H1 (cell line): ENCODE results near the gene SRF. TPM values are rescaled to one million over a fixed set of nuclear protein-coding genes. Genes with fewer than 3 reads are reported as not detected.

Experiments
- CTCF ChIA-PET: fragments of 300-600 bp; sonication (Branson Sonifier 250); formaldehyde crosslinking; loops from one replicate; lab custom pipeline; 2021; ENCODE audit not compliant: partially characterized antibody; lab: Charles Lee
- POLR2A ChIA-PET: fragments of 300-600 bp; sonication (Branson Sonifier 250); formaldehyde crosslinking; loops from one replicate; lab custom pipeline; 2021; ENCODE audit warnings: inconsistent platforms; ENCODE audit not compliant: partially characterized antibody; lab: Charles Lee
- DNase-seq, 2 experiments: peaks; one replicate each; pipeline versions ENCODE4 v3.0.0 to v3.0.0-alpha.2; 2010 to 2022; ENCODE audit warnings: low spot score in 2 of 2, low read depth in 1 of 2, mixed read lengths in 1 of 2
- FAIRE-seq: peaks from 2 replicates; lab custom pipeline; 2011; peaks lifted over from hg19 to GRCh38; lab: Jason Lieb, UNC
- H2AFZ ChIP-seq: 2 replicates; pipeline ENCODE4 v1.8.1; 2012; ENCODE audit warnings: low read length, inconsistent platforms
- H2AK5ac ChIP-seq: 2 replicates; pipeline ENCODE4 v1.6.1; 2013; ENCODE audit warnings: low read depth, low read length
- H2BK120ac ChIP-seq: replicated peaks from 2 replicates; pipeline ENCODE3; 2013; ENCODE audit warnings: low read depth, low read length, inconsistent platforms
- H2BK12ac ChIP-seq: 2 replicates; pipeline ENCODE4 v1.6.1; 2013; ENCODE audit warnings: low read depth, low read length
- H2BK15ac ChIP-seq: 2 replicates; pipeline ENCODE4 v1.6.1; 2013; ENCODE audit warnings: low read length
- H2BK20ac ChIP-seq: 2 replicates; pipeline ENCODE4 v1.6.1; 2013; ENCODE audit warnings: low read length
- H2BK5ac ChIP-seq: 2 replicates; pipeline ENCODE4 v1.6.1; 2013; ENCODE audit warnings: low read depth, low read length
- H3K14ac ChIP-seq: 2 replicates; pipeline ENCODE4 v1.6.1; 2013; ENCODE audit warnings: inconsistent platforms; ENCODE audit not compliant: insufficient read length
- H3K18ac ChIP-seq: 2 replicates; pipeline ENCODE4 v1.6.1; 2013; ENCODE audit warnings: low read length; ENCODE audit errors: extremely low read depth
- H3K23ac ChIP-seq: 2 replicates; pipeline ENCODE4 v1.6.1; 2013; ENCODE audit warnings: inconsistent platforms; ENCODE audit not compliant: insufficient read length
- H3K23me2 ChIP-seq: 2 replicates; pipeline ENCODE4 v1.6.1; 2013; ENCODE audit warnings: low read depth, low read length
- H3K27ac ChIP-seq: 2 replicates; pipeline ENCODE4 v1.6.1; 2011; ENCODE audit warnings: low read depth, low read length, inconsistent platforms
- H3K27me3 ChIP-seq, 4 experiments: replicated peaks in 1 of 4; 1 replicate in 1 of 4; 2 replicates in 3 of 4; pipeline versions ENCODE4 v1.6.1 to v1.8.1; 2011 to 2013; ENCODE audit warnings: low read length in 3 of 4, mild to moderate bottlenecking in 3 of 4, inconsistent platforms in 2 of 4, mixed read lengths in 2 of 4, moderate library complexity in 1 of 4; ENCODE audit not compliant: control insufficient read depth in 3 of 4, insufficient read depth in 3 of 4; ENCODE audit errors: extremely low read depth in 1 of 4
- H3K36me3 ChIP-seq, 4 experiments: 2 replicates each; pipeline versions ENCODE4 v1.6.1 to v1.8.1; 2011 to 2013; ENCODE audit warnings: mild to moderate bottlenecking in 4 of 4, low read length in 3 of 4, moderate library complexity in 2 of 4, control low read depth in 1 of 4, inconsistent platforms in 1 of 4; ENCODE audit not compliant: insufficient read depth in 4 of 4, control insufficient read depth in 2 of 4
- H3K4ac ChIP-seq: replicated peaks from 2 replicates; pipeline ENCODE3; 2013; ENCODE audit warnings: low read length, low read depth, mixed read lengths, inconsistent platforms; ENCODE audit not compliant: insufficient read length
- H3K4me1 ChIP-seq, 4 experiments: replicated peaks in 1 of 4; 1 replicate in 1 of 4; 2 replicates in 3 of 4; pipeline versions ENCODE4 v1.6.1 to v1.8.1; 2011 to 2013; ENCODE audit warnings: low read length in 3 of 4, inconsistent platforms in 2 of 4, mixed read lengths in 1 of 4; ENCODE audit not compliant: insufficient read depth in 4 of 4, control insufficient read depth in 3 of 4
- H3K4me2 ChIP-seq, 2 experiments: 2 replicates each; pipeline versions ENCODE4 v1.6.1 to v1.8.1; 2011 to 2013; ENCODE audit warnings: low read depth in 2 of 2, low read length in 2 of 2, control low read depth in 1 of 2, inconsistent platforms in 1 of 2, mild to moderate bottlenecking in 1 of 2; ENCODE audit not compliant: insufficient read depth in 1 of 2
- H3K4me3 ChIP-seq, 4 experiments: fragments of 200-600, 300-600 bp in 1 of 4; sonication (generic), shearing (Covaris generic), sonication (Bioruptor Twin) in 1 of 4; 2 replicates each; pipeline versions ENCODE4 v1.5.1 to v1.8.1; 2011 to 2016; ENCODE audit warnings: low read length in 4 of 4, low read depth in 3 of 4, control low read depth in 2 of 4, inconsistent platforms in 2 of 4, mild to moderate bottlenecking in 2 of 4, mixed read lengths in 1 of 4, moderate library complexity in 1 of 4; ENCODE audit not compliant: insufficient read depth in 2 of 4; ENCODE audit errors: extremely low read depth in 1 of 4
- H3K56ac ChIP-seq: replicated peaks from 2 replicates; pipeline ENCODE3; 2013; ENCODE audit warnings: low read depth, mild to moderate bottlenecking, mixed read lengths, low read length, inconsistent platforms; ENCODE audit not compliant: insufficient read length
- H3K79me1 ChIP-seq: 2 replicates; pipeline ENCODE4 v1.6.1; 2013; ENCODE audit warnings: low read depth, low read length, control low read depth
- H3K79me2 ChIP-seq, 2 experiments: 2 replicates each; pipeline versions ENCODE4 v1.6.1 to v1.8.1; 2012 to 2013; ENCODE audit warnings: low read length in 2 of 2, mild to moderate bottlenecking in 2 of 2, inconsistent platforms in 1 of 2; ENCODE audit not compliant: insufficient read depth in 2 of 2, control insufficient read depth in 1 of 2
- H3K9ac ChIP-seq, 4 experiments: replicated peaks in 1 of 4; 1 replicate in 1 of 4; 2 replicates in 3 of 4; pipeline versions ENCODE4 v1.6.1 to v1.8.1; 2011 to 2013; ENCODE audit warnings: low read depth in 3 of 4, low read length in 3 of 4, control low read depth in 2 of 4, mild to moderate bottlenecking in 2 of 4, moderate library complexity in 2 of 4, inconsistent platforms in 1 of 4; ENCODE audit errors: extremely low read depth in 1 of 4
- H3K9me3 ChIP-seq, 2 experiments: 2 replicates each; pipeline versions ENCODE4 v1.6.1 to v1.8.1; 2012 to 2013; ENCODE audit warnings: mild to moderate bottlenecking in 2 of 2, moderate library complexity in 2 of 2, control low read depth in 1 of 2, inconsistent platforms in 1 of 2, low read depth in 1 of 2, low read length in 1 of 2, mixed read lengths in 1 of 2; ENCODE audit not compliant: insufficient read depth in 2 of 2
- H4K20me1 ChIP-seq, 2 experiments: replicated peaks in 1 of 2; 2 replicates each; pipeline versions ENCODE3 to v1.8.1; 2011 to 2013; ENCODE audit warnings: inconsistent platforms in 2 of 2, low read length in 2 of 2, mild to moderate bottlenecking in 1 of 2; ENCODE audit not compliant: insufficient read depth in 2 of 2, control insufficient read depth in 1 of 2
- H4K5ac ChIP-seq: 2 replicates; pipeline ENCODE4 v1.6.1; 2013; ENCODE audit warnings: low read length, low read depth, mixed read lengths, inconsistent platforms; ENCODE audit not compliant: insufficient read length
- H4K8ac ChIP-seq: 2 replicates; pipeline ENCODE4 v1.8.0; 2013; ENCODE audit warnings: mild to moderate bottlenecking, moderate library complexity, low read length, inconsistent platforms; ENCODE audit not compliant: insufficient read depth; ENCODE audit errors: extremely low read depth
- H4K91ac ChIP-seq: replicated peaks from 2 replicates; pipeline ENCODE3; 2013; ENCODE audit warnings: low read length, mixed read lengths, inconsistent platforms; ENCODE audit not compliant: insufficient read length
- ASH2L ChIP-seq: fragments of 200-600, 300-600 bp; sonication (generic); IDR thresholded peaks from one replicate; pipeline ENCODE4 v1.7.1; 2017; ENCODE audit warnings: low read length
- CEBPB ChIP-seq: IDR thresholded peaks from 2 replicates; pipeline ENCODE4 v1.6.1; 2012; ENCODE audit warnings: low read depth, low read length
- GABPA ChIP-seq: IDR thresholded peaks from 2 replicates; pipeline ENCODE4 v1.6.1; 2011; ENCODE audit warnings: mild to moderate bottlenecking, low read length, moderate library complexity, borderline replicate concordance; ENCODE audit not compliant: insufficient read depth
- HDAC2 ChIP-seq, 2 experiments: fragments of 300-600 bp in 1 of 2; sonication (generic) in 1 of 2; IDR thresholded peaks; 2 replicates each; pipeline ENCODE4 v1.6.1; 2011 to 2012; ENCODE audit warnings: low read depth in 2 of 2, low read length in 2 of 2, mild to moderate bottlenecking in 2 of 2, moderate library complexity in 2 of 2, borderline replicate concordance in 1 of 2, inconsistent platforms in 1 of 2
- JUND ChIP-seq: IDR thresholded peaks from 2 replicates; pipeline ENCODE4 v1.6.1; 2011; ENCODE audit warnings: mild to moderate bottlenecking, improper control_type of control experiment, low read length
- POLR2A ChIP-seq, 2 experiments: IDR thresholded peaks; 1 replicate in 1 of 2; 2 replicates in 1 of 2; pipeline ENCODE4 v1.6.1; 2011; ENCODE audit warnings: low read depth in 2 of 2, low read length in 2 of 2, mild to moderate bottlenecking in 2 of 2; ENCODE audit errors: control extremely low read depth in 1 of 2
- RAD21 ChIP-seq, 2 experiments: IDR thresholded peaks in 1 of 2; conservative IDR thresholded peaks in 1 of 2; 2 replicates each; pipeline ENCODE4 v1.6.1; 2011; ENCODE audit warnings: low read depth in 2 of 2, low read length in 2 of 2, improper control_type of control experiment in 1 of 2, inconsistent platforms in 1 of 2, mild to moderate bottlenecking in 1 of 2, moderate library complexity in 1 of 2
- SIRT6 ChIP-seq: IDR thresholded peaks from one replicate; pipeline ENCODE4 v1.7.1; 2012; ENCODE audit warnings: low read length, inconsistent platforms
- SP1 ChIP-seq: IDR thresholded peaks from 2 replicates; pipeline ENCODE4 v1.6.1; 2011; ENCODE audit warnings: low read depth, low read length
- TAF7 ChIP-seq: optimal IDR thresholded peaks from 2 replicates; pipeline ENCODE3; 2011; ENCODE audit warnings: low read depth, mild to moderate bottlenecking, inconsistent platforms, low read length, moderate library complexity, borderline replicate concordance
- WGBS, 2 experiments: shearing (Covaris generic) in 1 of 2; methylation state at CpG; one replicate each; pipeline versions ENCODE4 v1.1.6 to v1.1.7; 2013 to 2015; ENCODE audit warnings: low lambda C conversion rate in 2 of 2, mixed read lengths in 2 of 2, inconsistent platforms in 1 of 2, low coverage in 1 of 2, missing lambda C conversion rate in 1 of 2; ENCODE audit not compliant: insufficient replicate concordance in 2 of 2, insufficient coverage in 1 of 2, insufficient read length in 1 of 2; ENCODE audit errors: extremely low coverage in 1 of 2, missing lambda C conversion rate in 1 of 2; 5-methylcytosine and 5-hydroxymethylcytosine counted together
- polyA plus RNA-seq, 7 experiments: library from polyadenylated mRNA; depleted of rRNA in 3 of 7; stranded (reverse) in 5 of 7; unstranded in 2 of 7; fragments of >200 nt in 5 of 7; fragments of 200-250 nt in 2 of 7; gene quantifications; 1 replicate in 5 of 7; 2 replicates in 1 of 7; 4 replicates in 1 of 7; pipeline versions ENCODE4 v1.2.1 to v1.2.3, GENCODE V29; 2011 to 2013; ENCODE audit warnings: missing spikeins in 2 of 7, mixed read lengths in 2 of 7
- total RNA-seq: library from RNA; stranded (reverse); fragmentation: NEBNext Ultra II Directional; extraction: Animal tissue kit (Norgen Biotek cat#: 25700); gene quantifications from 2 replicates; pipeline ENCODE4 v1.2.1, GENCODE V29; 2021

SRF gene
- total and polyA plus RNA-seq, 2 of the 8 experiments (the other 6 are each of a cell fraction or from before 2014, with no cell fraction given): 49.0 to 69.5 TPM

DNA sequence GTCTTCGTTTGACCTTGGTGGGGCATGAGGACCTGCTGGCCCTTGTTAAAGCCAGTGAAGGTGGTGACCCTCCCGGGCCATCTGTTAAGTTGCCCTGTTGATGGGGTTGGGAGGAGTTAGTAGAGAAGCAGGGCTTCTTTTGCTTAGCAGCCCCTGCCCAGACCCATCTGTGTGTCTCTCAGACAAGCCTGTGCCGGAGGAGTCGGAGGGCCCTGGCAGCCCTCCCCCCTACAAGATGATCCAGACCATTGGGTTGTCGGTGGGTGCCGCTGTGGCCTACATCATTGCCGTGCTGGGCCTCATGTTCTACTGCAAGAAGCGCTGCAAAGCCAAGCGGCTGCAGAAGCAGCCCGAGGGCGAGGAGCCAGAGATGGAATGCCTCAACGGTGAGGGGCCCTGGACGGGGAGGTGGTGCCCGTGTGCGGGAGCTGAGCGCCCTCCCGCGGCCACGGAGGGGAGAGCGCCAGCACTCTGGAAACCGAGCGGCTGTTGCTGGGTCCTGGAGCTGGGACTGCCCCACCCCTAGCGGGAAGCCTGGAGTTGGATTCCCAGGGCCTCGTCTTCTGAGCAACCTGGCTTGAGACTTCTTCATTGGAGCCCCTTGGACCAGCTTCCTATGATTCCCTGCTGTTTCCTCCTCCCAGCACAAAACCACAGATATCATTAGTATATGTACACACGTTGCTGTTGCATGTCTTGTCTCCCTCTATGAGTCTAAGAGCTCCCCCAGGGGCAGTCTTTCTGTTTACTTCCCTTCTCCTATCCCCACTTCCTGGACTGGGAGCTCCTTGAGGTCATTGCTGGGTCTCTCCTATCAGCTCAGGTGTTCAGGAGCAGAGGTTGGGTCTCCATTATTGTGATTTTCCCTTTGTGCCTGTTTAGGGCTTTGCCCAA, 27.6 kb upstream of the SRF start:
- Histone ChIP-seq H3K23ac (no peak overlapping the region), H3K36me3 (peaks cover 6 to 15% (median 6%) of the 10 kb centered on the region in 4 experiments; a peak in 5 of 8 replicates), H3K23me2 (no peaks in the 10 kb centered on the region), H3K4me1 (peaks cover 0 to 6% (median 3%) of the 10 kb centered on the region in 4 experiments; a peak in 3 of 7 replicates), H4K91ac (no peak overlapping the region), H2BK120ac (no peak overlapping the region), H3K18ac (peak overlapping the region; percentile 28; the same call in 1 of the 2 replicates), H3K9ac (peak overlapping the region in 2 of 4 experiments; percentile 4 to 8; a peak in 1 of 7 replicates), H3K9me3 (no peaks in the 10 kb centered on the region), H3K56ac (peak overlapping the region; percentile 47), H4K20me1 (no peaks in the 10 kb centered on the region), H4K8ac (peak overlapping the region; percentile 75), H3K79me1 (no peaks in the 10 kb centered on the region), H2AFZ (no peak overlapping the region), H3K79me2 (no peaks in the 10 kb centered on the region), H3K4me3 (no peak overlapping the region; a peak in 1 of 8 replicates), H3K27ac (no peak overlapping the region), H3K4ac (peak overlapping the region; percentile 34), H4K5ac (no peak overlapping the region), H3K4me2 (peak overlapping the region in 1 of 2 experiments; percentile 14; a peak in 2 of 4 replicates), H2BK12ac (no peak overlapping the region), H3K14ac (no peak overlapping the region), H2BK20ac (no peak overlapping the region), H3K27me3 (no peaks in the 10 kb centered on the region), H2AK5ac (no peak overlapping the region), H2BK15ac (no peak overlapping the region), H2BK5ac (no peak overlapping the region)
- CTCF ChIA-PET: interaction anchor here (0.6 to 4.3 kb wide), 58 partner anchors 9 to 295 kb away, joined by 3 to 40 read pairs (median 6); partner anchors contain the start of genes CUL7, KLC4, KLHDC3 and MEA1
- POLR2A ChIA-PET: interaction anchor here (0.7 to 3.6 kb wide), 19 partner anchors 12 to 206 kb away, joined by 3 to 30 read pairs (median 4); partner anchors contain the start of genes CUL7, CUL9, KLC4 and MRPL2
- 21% methylated on average over 25 of the region's 25 CpGs; no CpG with 5 or more reads in 1 of the 2 experiments for WGBS, 2 experiments
- FAIRE-seq: no peak
- peak; percentile 89 to 96 for DNase-seq
- TF ChIP-seq TAF7 (peak; percentile 36), RAD21 (IDR thresholded peaks at IDR 0.05 in 1 of 2, conservative IDR thresholded peaks at IDR 0.05 in 1 of 2; ENCODE audit: low read depth in 2 of 2, low read length in 2 of 2) (peak; percentile 99 to 100), CEBPB (0 out of 2 replicates have a peak, but pooled peaks have one; percentile 17), GABPA (peak; percentile 78; the same call in 1 of the 2 replicates), SP1 (peak; percentile 77), HDAC2 (IDR thresholded peaks at IDR 0.05; ENCODE audit: borderline replicate concordance in 1 of 2, low read depth in 2 of 2, low read length in 2 of 2) (no peak), SIRT6 (no peak), POLR2A (IDR thresholded peaks at IDR 0.05; ENCODE audit: control extremely low read depth in 1 of 2, low read depth in 2 of 2, low read length in 2 of 2) (0 out of 3 replicates have a peak, but pooled peaks of 1 of the 2 experiments have one; percentile 36), ASH2L (no peak), JUND (peak; percentile 62)
